ENCODE results near the gene MDK.

- TF ChIP-seq, protein P1, sequence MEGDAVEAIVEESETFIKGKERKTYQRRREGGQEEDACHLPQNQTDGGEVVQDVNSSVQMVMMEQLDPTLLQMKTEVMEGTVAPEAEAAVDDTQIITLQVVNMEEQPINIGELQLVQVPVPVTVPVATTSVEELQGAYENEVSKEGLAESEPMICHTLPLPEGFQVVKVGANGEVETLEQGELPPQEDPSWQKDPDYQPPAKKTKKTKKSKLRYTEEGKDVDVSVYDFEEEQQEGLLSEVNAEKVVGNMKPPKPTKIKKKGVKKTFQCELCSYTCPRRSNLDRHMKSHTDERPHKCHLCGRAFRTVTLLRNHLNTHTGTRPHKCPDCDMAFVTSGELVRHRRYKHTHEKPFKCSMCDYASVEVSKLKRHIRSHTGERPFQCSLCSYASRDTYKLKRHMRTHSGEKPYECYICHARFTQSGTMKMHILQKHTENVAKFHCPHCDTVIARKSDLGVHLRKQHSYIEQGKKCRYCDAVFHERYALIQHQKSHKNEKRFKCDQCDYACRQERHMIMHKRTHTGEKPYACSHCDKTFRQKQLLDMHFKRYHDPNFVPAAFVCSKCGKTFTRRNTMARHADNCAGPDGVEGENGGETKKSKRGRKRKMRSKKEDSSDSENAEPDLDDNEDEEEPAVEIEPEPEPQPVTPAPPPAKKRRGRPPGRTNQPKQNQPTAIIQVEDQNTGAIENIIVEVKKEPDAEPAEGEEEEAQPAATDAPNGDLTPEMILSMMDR (conservative IDR thresholded peaks at IDR 0.05; ENCODE audit: low read length): no peak
- TF ChIP-seq EZH2phosphoT487 (IDR thresholded peaks at IDR 0.05; ENCODE audit: borderline replicate concordance): no peak
Measured at GRCh38 chr11:46362156-46363030, 19.1 kb upstream of the MDK start.
